GM21723 (cell line): Measurements from ENCODE around the gene EPS15.
A peak's percentile ranks its signal among the peaks of the same experiment; 100 is the strongest.

Experiments
- ATAC-seq: cut with Tn5 transposase; IDR thresholded peaks from one replicate; pipeline ENCODE4 v1.9.1; 2021; ENCODE audit warnings: mild to moderate bottlenecking, moderate library complexity; ENCODE audit not compliant: unreplicated experiment

The EPS15 gene

DNA sequence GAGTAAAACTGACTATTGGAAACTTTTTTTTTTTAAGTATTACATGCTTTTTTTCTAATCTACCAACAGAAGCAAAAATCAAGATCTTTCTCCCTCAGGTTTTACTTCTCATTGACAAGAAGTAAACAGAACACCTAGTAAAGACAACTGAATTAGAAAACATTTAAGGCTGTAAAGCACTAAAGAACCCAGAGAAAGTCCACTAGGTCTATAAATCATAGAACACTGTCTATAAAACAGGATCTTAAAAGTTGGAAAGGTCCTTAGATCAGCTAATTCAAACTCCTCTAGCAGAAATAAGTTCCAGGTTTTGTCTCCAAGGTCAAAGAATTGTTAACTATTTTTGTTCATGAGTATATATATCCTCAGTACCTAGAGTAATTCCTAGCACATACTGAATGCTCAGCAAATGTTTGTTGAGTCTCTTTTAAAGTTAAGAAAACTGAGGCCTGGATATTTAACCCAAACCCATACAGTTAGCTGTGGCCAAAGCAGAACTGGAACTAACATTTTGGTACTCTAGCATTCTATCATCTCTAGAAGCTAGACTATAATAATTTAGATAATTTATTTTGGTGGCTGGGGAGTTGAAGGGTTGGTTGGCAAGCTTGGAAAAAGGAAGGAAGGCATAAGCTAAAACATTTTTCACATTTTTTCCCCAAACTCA lies 3.0 kb downstream of the EPS15 start:
- ATAC-seq = no peak

DNA sequence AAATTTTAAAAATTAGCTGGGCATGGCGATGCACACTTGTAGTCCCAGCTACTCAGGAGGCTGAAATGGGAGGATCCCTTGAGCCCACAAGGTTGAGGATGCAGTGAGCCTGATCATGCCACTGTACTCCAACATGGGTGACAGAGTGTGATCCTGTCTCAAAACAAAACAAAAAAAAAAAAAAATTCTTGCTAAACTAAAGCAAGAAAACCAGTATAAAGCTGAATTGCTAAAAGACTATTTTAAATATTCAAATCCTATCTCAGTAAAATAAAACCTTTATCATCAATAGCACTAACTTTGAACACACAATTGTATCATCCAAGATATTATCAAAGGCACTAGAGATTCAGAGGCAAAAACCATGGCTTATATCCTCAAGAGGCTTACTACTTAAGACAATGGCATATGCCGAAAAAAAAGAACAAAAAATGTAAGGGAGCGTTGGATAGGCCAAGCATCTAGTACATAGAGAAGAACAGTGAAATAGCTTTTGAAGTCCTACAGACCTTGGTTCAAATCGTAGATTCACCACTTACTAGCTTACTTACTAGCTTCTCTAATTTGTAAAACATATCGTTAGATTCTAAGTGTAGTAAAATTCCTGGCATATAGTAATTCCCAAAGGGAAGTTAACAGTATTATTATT lies 3.6 kb downstream of the EPS15 start:
- ATAC-seq = no peak

DNA sequence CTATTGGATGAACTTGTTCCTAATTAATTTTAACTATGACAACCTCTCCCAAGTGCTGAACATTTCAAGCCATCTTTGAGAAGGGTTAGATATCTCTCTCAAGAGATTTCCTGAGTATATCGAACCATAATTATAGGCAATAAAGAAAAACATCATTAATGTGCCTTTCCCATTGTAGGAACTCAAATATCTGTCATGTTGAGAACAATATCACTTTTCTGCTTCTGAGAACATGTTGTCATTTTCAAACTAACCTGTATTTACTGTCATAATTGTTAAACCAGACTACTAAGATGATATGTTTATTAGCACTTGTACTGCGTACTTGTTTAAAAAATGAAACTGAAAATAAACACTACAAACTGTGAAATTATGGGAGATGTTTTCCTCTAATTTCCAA lies 4.3 kb downstream of the EPS15 start:
- no peak for ATAC-seq

DNA sequence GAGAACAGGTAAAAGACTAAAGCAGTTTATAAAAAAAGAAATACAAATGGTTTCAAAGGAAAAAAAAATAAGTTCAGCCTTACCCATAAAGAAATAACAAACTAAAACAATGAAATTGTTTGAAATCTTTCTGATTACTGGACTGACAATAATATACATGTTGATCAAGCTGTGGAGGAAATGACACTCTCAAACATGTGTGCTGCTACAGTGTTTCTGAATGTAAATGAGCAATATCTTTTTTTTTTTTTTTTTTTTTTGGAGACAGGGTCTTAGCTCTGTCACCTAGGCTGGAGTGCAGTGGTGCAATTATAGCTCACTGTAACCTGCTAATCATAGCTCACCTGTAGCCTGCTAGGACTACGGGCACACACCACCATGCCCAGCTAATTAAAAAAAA lies 6.5 kb downstream of the EPS15 start:
- no peak for ATAC-seq

DNA sequence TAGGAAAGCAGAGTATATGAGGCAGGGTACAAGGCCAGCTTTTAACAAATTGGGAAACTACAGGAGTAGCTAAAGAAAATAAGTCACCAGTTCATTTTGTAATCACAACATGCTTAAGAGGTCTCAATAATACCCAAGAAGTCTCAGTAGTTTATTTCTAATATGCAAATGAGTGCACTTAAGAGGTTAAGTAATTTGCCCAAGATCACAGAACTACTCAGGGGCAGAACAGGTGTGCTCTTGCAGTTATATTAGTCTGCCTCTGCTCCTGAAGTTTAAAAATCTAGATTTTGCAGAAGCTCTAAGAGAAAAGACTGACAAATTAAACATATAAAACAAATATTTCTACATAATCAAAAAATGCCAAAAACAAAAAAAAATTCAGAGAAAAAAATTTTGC lies 6.9 kb downstream of the EPS15 start:
- no peak for ATAC-seq

DNA sequence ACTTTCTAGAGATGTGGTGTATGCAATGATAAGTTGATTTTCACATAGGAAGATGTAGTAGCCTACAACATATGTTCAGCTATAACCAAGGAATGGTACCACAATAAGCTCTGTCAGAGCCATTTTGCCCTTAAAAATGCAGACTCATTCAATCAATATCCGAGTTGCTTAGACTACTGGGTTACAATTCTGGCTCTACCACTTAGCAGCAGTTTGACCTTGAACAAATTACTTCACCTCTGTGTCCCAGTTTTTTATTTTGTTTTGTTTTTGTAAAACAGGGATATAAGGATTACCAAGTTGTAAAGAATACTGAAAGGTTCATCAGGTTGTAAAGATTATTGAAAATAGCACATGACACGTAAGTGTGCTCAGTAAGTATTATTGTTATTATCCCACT lies 9.3 kb downstream of the EPS15 start:
- no peak for ATAC-seq

DNA sequence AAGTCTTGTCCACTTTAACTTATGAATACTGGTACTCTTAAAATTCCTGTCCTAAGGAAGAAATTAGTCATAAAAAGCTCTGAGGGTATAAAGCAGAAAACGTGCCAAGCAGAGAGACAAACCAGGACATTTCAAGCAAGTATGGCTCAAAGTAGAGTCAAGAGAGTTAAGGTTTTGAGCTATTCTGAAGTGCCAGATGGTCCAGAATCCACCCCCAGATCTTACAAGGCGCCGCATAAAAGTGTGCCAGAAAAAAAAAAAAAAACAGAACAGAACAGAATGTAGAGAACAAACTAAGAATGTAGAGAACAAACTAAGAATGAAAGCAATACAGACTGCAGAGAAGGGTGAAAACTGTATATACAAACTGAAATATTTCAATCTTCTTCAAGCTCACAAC lies 12.5 kb downstream of the EPS15 start:
- ATAC-seq = peak; percentile 44

DNA sequence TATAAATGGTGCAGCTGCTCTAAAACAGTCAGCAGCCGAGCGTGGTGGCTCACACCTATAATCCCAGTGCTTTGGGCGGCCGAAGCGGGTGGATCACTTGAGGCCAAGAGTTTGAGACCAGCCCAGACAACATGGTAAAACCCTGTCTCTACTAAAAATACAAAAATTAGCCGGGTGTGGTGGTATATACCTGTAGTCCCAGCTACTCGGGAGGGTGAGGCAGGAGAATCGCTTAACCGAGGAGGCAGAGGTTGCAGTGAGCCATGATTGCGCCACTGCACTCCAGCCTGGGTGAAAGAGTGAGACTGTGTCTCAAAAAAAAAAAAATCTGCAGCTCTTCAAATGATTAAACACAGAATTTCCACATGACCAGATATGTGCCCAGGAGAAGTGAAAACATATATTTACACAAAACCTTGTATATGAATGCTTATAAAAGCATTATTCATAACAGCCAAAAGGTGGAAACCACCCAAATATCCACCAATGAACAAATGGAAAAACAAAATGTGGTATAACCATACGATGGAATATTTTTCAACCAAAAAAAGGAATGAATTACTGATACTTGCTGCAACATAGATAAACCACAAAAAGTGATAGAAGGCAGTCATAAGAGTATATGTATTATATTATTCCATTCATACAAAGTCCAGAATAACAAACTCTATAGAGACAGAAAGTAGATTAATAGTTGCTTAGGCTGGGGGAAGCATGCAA lies 14.1 kb downstream of the EPS15 start:
- peak; percentile 39 for ATAC-seq

DNA sequence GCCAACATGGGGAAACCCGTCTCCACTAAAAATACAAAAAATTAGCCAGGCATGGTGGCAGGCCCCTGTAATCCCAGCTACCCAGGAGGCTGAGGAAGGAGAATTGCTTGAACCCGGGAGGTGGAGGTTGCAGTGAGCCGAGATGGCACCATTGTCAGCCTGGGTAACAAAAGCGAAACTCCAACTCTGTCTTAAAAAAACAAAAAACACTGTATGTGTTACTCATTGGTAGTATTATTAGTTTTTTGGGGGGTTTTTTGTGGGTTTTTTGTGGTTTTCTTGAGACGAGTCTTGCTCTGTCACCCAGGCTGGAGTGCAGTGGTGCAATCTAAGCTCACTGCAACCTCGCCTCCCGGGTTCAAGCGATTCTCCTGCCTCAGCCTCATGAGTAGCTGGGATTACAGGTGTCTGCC lies 17.8 kb downstream of the EPS15 start:
- peak; percentile 60 for ATAC-seq

DNA sequence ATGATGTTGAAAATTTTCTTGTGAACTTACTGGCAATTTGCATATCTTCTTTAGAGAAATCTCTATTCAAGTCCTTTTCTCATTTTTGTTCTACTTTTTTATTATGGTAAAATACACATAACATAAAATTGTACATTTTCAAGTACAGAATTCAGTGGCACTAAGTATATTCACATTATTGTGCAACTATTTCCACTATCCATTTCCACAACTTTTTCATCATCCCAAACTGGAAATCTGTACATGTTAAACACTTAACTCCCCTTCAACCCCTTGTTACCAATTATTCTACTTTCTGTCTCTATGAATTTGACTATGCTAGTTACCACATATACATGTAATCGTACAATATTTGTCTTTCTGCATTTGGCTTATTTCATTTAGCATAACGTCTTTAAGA lies 19.4 kb downstream of the EPS15 start:
- no peak for ATAC-seq

DNA sequence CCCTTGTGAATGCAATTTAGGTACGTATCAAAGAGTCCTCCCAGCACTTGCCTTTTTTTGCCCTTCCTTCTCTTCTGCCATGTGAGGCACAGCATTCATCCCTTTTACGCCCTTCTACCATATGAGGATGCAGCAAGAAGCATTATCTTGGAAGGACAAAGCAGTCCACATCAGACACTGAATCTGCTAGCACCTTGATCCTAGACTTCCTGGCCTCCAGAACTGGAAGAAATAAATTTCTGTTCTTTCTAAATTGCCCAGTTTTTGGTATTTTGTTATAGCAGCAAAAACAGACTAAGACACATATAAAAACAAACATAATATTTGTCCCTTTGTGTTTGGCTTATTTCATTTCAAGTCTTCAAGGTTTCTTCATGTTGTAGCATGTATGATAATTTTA lies 20.1 kb downstream of the EPS15 start:
- ATAC-seq = no peak

DNA sequence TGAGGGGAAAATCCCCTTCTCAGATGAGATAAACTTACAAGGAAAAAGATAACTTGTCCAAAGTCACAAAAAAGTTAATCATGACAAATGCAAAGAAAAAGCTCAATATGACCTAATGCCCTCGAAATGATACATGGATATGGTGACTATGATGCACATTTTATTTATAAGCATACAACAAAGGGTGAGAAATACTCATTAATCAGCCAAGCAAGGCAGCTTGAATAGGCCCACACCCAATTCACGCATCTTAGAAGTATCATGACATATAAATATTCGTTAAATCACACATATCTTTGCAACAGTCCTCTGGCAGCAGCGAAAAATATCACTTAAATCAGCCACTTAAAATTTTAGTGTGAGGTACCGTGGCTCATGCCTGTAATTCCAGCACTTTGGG lies 21.7 kb downstream of the EPS15 start:
- ATAC-seq = no peak

DNA sequence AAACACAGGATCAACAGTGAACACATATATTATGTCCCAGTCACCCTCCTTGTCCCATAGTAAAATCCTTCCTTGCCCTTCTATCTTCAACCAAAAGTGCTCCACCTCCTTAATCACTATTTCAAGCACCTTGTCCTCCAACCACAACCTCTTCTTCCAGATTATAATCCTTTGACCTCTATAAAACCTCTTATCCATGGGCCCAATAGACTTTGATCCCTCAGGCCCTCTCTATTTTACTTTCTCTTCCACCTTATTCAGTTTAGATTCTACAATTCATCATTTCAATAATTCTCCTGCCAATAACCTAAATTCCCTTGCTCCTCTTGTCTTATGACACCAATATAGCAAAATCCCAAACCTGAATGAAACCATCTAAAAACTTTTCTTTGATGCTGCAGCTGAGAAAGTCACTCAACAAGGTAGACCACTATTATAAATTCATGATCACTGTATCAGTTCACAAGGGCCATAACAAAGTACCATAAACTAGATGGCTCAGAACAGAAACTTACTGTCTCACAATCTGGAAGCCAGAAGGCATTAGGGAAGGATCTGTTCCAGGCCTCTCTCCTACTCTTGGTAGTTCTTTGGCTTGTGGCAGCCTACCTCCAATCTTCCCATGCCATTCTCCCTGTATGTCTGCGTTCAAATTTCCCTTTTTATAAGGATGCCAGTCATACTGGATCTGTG lies 24.8 kb downstream of the EPS15 start:
- no peak for ATAC-seq

DNA sequence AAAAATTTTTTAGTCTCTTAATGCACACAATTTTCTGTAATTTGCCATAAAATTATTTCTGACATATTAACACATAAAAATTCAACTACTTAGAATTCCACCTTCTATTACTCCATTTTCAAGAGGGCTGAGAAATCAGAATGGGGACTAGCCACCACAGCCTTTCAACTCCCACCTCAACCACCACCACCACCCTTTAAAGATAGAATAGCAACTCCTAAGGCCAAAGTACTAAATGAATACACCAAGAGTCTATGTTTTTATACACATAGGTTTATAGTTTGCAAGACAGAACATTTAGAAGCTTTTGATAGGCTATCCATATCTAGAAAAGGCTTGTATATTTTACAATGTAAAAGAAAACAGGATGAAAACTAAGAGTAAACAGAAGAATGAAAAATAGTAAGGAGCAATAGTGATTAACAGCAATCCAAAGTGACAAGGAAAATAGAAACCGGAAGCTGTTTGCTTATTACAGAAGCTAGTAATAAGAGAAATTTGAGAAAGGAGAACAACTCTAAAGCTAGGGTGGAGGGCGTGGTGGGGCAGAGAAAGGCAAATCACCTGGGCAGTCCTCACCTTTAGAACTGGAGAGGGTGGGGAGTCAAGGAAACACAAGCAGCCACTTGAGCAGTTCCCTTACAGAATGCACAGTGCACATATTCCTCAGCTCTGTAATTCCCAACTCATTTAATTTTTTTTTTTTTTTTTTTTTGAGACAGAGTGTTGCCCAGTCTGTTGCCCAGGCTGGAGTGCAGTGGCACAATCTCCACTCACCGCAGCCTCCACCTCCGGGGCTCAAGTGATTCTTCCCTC lies 27.7 kb downstream of the EPS15 start:
- ATAC-seq = no peak

DNA sequence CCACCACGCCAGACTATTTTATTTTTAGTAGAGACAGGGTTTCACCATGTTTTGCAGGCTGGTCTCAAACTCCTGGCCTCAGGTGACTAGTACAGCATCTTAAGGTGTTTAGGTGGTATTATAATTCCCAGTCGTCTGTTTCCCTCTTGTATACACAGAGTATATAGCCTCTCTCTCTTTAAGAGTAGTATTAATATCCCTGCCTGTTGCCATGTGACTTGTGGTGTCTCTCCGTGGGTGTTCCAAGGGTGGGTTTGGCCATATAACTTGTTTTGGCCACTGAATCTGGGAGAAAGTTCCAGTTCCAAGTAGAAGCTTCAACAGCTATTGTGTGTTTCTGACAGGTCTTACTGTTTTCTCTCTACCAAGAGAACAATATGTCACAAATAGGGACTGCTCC lies 29.6 kb downstream of the EPS15 start:
- ATAC-seq = no peak

DNA sequence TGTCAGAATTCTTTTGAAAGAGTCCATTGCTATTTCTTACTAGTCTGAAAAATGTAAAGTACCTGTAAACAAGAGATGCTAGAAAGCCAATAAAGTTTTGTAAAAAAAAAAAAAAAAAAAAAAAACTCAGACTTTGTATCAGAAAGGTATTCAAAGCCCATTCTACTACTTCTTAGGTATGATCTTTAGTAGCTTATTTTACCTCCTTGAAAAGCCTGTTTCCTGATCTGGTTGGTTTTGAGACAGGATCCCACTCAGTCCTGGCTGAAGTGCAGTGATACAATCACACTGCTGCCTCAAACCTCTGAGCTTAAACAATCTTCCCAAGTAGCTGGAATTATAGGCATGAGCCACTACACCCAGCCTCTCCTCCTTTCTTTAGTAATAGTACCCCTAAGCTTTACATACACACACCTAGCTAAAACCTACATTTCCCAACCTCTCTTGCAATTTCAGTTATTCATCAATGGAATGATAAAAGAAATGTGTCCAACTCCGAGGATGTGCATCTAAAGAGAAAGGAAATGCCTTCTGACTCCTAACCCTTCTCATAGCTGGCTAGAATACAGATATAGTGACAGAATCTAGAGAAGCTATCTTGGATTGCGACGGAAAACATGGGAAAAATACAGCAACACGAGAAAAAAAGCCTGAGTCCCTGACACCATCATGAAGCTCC lies 30.6 kb downstream of the EPS15 start:
- no peak for ATAC-seq

DNA sequence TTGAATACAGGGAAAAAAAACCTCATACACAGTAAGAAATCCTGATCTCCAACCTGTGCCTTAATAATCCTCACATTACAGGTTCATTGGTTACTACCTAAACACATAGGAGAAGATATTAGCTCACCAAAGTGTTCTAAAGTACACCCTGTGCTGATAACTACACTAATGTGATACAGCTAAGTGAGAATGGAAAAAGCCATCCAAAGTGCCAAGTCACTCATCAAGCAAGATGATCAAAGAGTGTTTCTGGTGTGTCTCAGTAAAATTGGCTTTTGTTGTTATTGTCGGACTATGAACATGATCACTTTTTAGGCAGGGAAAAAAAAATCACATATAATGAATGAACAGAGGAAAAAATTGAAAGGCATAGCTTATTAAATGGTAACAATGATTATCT lies 31.4 kb downstream of the EPS15 start:
- ATAC-seq = no peak

DNA sequence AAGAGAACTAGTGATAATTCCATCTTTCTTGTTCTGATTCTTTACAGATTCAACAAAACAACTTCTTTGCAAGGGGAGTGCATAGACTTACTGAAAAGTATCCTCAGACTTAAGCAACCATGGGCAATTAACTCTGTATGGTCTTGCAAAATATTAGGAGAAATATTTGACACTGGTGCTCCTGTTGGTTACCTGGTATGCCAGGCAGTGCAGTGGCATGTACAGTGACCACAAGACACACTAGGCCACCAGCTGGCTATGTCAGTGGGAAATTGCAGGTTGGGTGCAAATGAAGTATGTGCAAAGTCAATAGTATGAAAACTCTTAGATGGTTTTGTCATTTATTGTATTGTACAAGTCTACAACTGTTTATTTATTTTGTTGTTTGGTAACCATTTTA lies 34.5 kb downstream of the EPS15 start:
- no peak for ATAC-seq

DNA sequence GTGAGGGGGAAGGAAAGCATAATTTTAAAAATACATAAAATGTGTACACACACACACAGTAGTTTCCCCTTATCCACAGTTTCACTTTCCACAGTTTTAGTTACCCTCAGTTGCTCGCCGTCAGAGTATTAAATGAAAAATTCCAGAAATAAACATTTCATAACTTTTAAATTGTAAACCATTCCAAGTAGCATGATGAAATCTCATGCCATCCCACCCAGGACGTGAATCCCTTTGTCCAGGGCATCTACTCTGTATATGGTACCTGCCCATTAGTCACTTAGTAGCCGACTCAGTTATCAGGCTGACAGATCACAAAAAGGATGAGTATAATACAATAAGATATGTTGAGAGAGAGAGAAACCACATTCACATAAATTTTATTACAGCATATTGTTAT lies 36.2 kb downstream of the EPS15 start:
- no peak for ATAC-seq
